Gastrocnemius medialis (tissue), 4 donors: ENCODE results near the gene NYAP2.

Experiments
- POLR2A ChIP-seq, 2 donors: fragments of 450-650 bp; IDR thresholded peaks; one replicate each; pipeline ENCODE4 v1.6.1; 2017; ENCODE audit warnings: antibody characterized with exemption in 2 of 2, mild to moderate bottlenecking in 2 of 2, moderate library complexity in 2 of 2
- TF ChIP-seq, protein P1 (sequence below), 5 experiments: fragments of 450-650 bp in 3 of 5; fragments of 200-600 bp in 2 of 5; sonication (generic) in 2 of 5; IDR thresholded peaks in 4 of 5; conservative IDR thresholded peaks in 1 of 5; 1 replicate in 4 of 5; 2 replicates in 1 of 5; pipeline ENCODE4 v1.5.1; 2016 to 2019; ENCODE audit warnings: antibody characterized with exemption in 5 of 5, mild to moderate bottlenecking in 3 of 5, moderate library complexity in 3 of 5

GRCh38 chr2:225573603-225574002 lies 174.1 kb downstream of the NYAP2 start:
- TF ChIP-seq POLR2A (IDR thresholded peaks at IDR 0.05) = no peak
- TF ChIP-seq, protein P1, sequence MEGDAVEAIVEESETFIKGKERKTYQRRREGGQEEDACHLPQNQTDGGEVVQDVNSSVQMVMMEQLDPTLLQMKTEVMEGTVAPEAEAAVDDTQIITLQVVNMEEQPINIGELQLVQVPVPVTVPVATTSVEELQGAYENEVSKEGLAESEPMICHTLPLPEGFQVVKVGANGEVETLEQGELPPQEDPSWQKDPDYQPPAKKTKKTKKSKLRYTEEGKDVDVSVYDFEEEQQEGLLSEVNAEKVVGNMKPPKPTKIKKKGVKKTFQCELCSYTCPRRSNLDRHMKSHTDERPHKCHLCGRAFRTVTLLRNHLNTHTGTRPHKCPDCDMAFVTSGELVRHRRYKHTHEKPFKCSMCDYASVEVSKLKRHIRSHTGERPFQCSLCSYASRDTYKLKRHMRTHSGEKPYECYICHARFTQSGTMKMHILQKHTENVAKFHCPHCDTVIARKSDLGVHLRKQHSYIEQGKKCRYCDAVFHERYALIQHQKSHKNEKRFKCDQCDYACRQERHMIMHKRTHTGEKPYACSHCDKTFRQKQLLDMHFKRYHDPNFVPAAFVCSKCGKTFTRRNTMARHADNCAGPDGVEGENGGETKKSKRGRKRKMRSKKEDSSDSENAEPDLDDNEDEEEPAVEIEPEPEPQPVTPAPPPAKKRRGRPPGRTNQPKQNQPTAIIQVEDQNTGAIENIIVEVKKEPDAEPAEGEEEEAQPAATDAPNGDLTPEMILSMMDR (IDR thresholded peaks at IDR 0.05 in 4 of 5, conservative IDR thresholded peaks at IDR 0.05 in 1 of 5) = no peak
